PFSK-1 (cell line): ENCODE measurements around the gene ATRN.

Experiments
- FOXP2 ChIP-seq: optimal IDR thresholded peaks from 2 replicates; pipeline ENCODE3; 2011; ENCODE audit warnings: borderline replicate concordance, control low read depth, inconsistent platforms; ENCODE audit not compliant: insufficient read depth; ENCODE audit errors: extremely low read length, extremely low read depth
- POLR2AphosphoS5 ChIP-seq: IDR thresholded peaks from 2 replicates; pipeline ENCODE4 v1.6.1; 2012; ENCODE audit warnings: low read depth, mild to moderate bottlenecking, control low read depth, low read length, moderate library complexity
- REST ChIP-seq, 2 experiments: IDR thresholded peaks; 2 replicates each; pipeline versions ENCODE4 v1.6.1 to v1.8.0; 2011 to 2012; ENCODE audit warnings: low read depth in 2 of 2, low read length in 2 of 2, control low read depth in 1 of 2, inconsistent platforms in 1 of 2, mild to moderate bottlenecking in 1 of 2, moderate library complexity in 1 of 2; ENCODE audit not compliant: insufficient read depth in 1 of 2
- SIN3A ChIP-seq: IDR thresholded peaks from 2 replicates; pipeline ENCODE4 v1.6.1; 2012; ENCODE audit warnings: mild to moderate bottlenecking, low read length, moderate library complexity, borderline replicate concordance; ENCODE audit not compliant: insufficient read depth
- TAF1 ChIP-seq: IDR thresholded peaks from 2 replicates; pipeline ENCODE4 v1.6.1; 2012; ENCODE audit warnings: low read length, control low read depth, borderline replicate concordance; ENCODE audit not compliant: insufficient read depth

The ATRN gene

GRCh38 chr20:3669710-3670367, 199.0 kb downstream of the ATRN start:
- TF ChIP-seq REST (IDR thresholded peaks at IDR 0.05; ENCODE audit: insufficient read depth in 1 of 2, low read depth in 2 of 2, low read length in 2 of 2), result no peak
- TF ChIP-seq POLR2AphosphoS5, result no peak
- no peak for TF ChIP-seq SIN3A

GRCh38 chr20:3670511-3670910, 199.7 kb downstream of the ATRN start:
- TF ChIP-seq POLR2AphosphoS5, result no peak

GRCh38 chr20:3670945-3671344, 200.1 kb downstream of the ATRN start:
- TF ChIP-seq REST (IDR thresholded peaks at IDR 0.05; ENCODE audit: insufficient read depth in 1 of 2, low read depth in 2 of 2, low read length in 2 of 2) (no peak), POLR2AphosphoS5 (no peak), TAF1 (no peak), FOXP2 (no peak), SIN3A (no peak)

- no peak for TF ChIP-seq POLR2AphosphoS5
- no peak for TF ChIP-seq FOXP2
- no peak for TF ChIP-seq REST (IDR thresholded peaks at IDR 0.05; ENCODE audit: insufficient read depth in 1 of 2, low read depth in 2 of 2, low read length in 2 of 2)
- no peak for TF ChIP-seq SIN3A
- no peak for TF ChIP-seq TAF1
These were observed 201.2 kb downstream of the ATRN start for GRCh38 chr20:3671986-3672546.

GRCh38 chr20:3672547-3673171, 201.8 kb downstream of the ATRN start:
- TF ChIP-seq SIN3A, result no peak

GRCh38 chr20:3673221-3674070, 202.6 kb downstream of the ATRN start:
- no peak for TF ChIP-seq REST (IDR thresholded peaks at IDR 0.05; ENCODE audit: insufficient read depth in 1 of 2, low read depth in 2 of 2, low read length in 2 of 2)
- no peak for TF ChIP-seq TAF1
- TF ChIP-seq FOXP2, result no peak
- no peak for TF ChIP-seq POLR2AphosphoS5
- TF ChIP-seq SIN3A, result no peak
